Dedifferentiated amniotic fluid mesenchymal stem cell (primary cell): ENCODE data around the gene SRGN.

Source experiments
- DNase-seq: peaks from one replicate; pipeline ENCODE4 v3.0.0-alpha.2; 2016; ENCODE audit errors: extremely low spot score

The SRGN gene

DNA sequence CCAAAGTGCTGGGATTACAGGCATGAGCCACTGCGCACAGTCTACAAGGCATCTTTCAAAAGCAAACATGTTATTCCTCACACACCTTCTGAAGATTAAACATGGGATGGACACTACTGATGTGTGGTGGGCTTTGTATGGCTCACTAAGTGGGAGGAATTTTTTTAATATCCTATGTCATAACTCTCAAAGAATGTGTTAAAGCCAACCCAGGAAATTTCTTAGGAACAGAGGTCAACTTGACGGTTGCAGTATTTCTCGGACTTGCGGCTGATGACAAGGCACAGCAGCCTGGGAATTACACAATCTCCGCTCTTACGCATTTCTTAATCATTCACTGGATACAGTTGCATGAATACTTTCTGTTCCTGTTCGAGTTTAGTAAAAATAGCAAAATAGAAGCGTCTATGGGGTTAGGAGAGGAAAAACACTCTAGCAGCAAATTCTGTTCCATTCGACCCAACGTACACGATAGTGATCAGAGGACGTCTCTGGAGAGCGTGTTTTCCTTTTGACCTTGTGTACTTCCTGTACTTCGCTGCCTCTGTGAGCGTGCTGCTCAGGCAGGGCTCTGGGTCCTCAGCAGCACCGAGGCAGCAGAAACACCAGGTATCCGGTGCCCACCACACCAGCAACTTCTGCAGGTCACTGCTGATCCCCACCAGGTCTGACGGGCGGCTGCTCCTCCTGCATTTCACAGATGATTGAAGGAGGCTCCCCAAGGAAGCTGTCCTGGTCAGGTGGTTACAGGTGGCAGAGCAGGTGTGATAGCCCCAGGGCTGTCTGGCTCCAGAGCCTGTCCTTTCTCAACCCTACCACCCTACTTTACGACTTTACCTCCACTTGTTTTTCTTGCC, 26.4 kb upstream of the SRGN start:
- peak; percentile 93 for DNase-seq

DNA sequence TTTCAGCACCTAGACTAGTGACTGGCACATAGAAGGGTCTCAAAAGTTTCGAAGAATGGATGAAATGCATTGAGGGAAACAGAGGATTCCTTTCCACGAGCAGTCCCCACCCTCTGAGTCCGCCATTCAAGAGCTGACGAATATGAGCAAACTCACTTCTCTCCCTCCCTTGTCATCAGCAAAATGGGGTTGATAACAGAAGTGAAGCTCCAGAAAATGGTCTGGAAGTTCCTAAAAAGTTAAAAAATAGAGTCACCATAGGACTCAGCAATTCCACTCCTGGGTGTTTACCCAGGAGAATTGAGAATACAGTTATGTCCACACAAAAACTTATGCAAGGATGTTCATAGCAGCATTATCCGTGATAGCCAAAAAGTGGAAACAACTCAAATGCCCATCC, 25.0 kb upstream of the SRGN start:
- no peak for DNase-seq

GRCh38 chr10:69064762-69065328, 23.1 kb upstream of the SRGN start:
- DNase-seq = no peak

DNA sequence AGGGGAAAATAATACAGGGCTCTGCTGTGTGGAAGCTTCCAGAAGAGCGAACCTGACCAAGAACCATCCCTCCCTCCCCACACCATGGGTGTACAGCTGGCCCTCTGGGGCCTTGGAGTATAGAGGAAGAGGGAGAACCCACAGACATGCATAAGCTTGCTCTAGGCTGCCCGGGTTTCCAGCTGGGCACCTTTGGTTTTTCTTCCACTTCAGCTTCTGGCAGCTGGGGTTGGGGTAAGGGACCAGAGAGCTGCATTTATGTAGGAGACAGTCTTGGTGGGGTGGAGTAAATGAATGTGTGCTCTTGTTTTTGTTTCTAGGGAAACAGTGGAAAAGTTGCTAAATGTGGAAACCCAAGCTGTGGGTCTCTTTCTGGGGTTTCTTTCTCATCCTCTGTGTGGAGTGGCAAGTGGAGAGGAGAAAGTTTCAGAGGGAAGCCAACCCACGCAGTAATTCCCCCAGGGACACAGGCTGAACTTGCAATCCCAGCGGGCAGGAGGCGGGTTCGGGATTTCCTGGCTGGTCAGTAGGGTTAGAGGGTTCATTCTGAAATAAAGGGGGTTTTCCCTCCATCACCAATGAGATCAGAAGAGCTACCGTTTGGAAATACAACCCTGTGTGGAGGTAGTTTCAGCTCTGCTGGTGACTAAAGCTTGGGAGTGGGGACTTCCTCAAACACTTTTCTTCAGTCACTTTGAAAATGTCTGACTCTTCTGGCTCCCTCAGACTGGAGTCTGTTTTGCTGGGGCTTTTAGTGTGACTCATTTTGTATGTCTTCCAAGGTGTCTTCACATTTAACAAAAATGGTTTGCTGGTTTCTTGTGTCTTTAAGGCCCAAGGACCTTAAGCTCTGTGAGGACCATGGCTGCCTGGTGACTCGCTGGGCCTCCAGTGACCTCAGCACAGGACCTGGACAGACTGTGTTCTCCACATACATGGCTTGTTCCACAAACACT, 22.2 kb upstream of the SRGN start:
- DNase-seq = no peak

DNA sequence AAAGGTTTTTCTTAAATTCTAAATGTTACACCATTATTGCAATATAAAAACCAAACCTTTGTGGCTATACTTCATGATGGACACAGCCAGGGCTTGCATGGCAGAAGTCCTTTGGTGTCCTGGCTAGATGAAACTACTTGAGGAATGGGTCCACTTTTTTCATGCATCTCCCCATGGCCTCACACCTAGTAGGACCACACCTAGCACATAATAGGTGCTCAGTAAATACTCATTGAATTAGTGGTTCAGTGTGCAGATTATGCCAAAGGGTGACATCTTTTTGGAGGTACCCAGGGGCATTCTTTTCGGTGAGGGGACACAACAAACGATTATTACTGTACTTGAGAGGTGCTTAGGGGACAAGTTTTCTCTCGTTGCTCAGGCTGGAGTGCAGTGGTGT, 20.7 kb upstream of the SRGN start:
- DNase-seq = no peak

GRCh38 chr10:69068549-69068948, 19.4 kb upstream of the SRGN start:
- DNase-seq = no peak

DNA sequence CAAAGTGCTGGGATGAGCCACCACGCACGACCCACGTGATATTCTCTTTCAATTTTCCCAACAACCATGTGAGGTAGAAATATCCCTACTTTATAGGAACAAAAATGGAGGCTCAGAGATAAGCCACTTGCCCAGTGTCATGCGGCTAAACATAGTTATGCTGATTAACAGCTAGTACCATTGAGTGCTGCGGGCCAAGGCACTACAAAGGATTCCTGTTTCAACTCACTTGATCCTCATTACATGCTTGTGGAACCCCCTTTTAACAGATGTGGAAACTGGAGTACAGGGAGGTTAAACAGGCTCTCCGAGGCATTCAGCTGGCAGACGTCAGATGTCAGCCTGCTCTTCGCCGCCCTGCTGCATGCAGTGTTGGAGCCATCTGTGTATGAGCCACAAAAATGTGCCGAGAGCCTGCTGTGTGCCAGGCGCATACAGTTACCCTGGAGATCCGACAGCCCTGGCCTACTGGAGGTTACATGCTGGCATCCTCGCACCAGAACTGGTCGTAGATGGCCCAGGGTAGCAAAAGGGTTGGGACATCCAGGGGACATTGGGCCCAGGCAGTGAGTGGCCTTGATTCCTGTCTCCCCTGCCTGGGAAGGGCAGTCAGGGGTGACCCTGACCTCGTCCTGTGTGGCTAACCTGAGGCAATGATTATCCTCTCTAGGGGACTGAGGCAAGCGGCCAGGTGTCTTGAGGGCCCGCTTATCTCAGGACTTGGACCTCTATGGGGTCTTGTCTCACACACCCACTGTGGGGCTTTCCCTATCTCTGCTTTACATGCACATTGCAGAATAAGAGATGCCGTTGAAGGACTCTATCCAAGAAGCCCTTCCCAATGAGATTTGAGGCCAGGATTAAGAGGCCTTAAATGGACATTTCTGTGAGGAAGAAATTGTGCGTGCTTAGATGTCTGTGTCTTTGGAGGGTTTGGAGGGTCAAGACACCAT, 18.5 kb upstream of the SRGN start:
- no peak for DNase-seq

DNA sequence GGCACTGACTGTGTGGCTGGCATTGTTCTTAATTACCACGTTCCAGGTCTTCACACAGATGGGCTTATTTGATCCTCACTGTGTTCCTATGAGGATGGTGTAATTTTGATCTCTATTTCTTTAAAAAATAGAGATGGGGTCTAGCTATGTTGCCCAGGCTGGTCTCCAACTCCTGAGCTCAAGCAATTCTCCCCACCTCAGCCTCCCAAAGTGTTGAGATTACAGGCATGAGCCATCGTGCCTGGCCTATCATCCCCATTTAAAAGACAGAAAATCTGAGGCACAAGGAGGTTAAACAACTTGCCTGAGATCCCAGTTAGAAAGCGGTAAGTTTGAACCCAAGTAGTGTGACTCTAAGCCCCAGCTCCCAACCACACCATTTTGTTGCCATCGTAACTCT, 17.0 kb upstream of the SRGN start:
- DNase-seq = no peak

GRCh38 chr10:69071610-69072009, 16.3 kb upstream of the SRGN start:
- DNase-seq = no peak

GRCh38 chr10:69073026-69073425, 14.9 kb upstream of the SRGN start:
- DNase-seq = no peak

GRCh38 chr10:69073736-69074364, 14.1 kb upstream of the SRGN start:
- no peak for DNase-seq

GRCh38 chr10:69074532-69074931, 13.4 kb upstream of the SRGN start:
- no peak for DNase-seq

DNA sequence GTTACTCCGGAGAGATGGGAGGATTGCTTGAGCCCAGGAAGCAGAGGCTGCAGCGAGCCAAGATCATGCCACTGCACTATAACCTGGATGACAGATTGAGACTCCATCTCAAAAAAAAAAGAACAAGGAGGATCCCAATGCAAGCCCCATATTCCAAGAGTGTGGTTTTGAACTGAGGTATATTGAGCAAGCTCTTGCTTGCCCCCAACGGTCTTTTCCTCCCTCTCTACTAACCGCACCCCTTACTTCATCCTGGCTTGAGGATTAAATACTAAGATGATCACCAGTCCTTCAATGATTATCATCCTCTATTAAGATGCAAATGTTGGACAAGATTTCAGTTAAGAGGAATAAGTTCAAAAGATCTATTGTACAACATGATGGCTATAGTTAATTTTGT, 12.5 kb upstream of the SRGN start:
- DNase-seq = no peak

DNA sequence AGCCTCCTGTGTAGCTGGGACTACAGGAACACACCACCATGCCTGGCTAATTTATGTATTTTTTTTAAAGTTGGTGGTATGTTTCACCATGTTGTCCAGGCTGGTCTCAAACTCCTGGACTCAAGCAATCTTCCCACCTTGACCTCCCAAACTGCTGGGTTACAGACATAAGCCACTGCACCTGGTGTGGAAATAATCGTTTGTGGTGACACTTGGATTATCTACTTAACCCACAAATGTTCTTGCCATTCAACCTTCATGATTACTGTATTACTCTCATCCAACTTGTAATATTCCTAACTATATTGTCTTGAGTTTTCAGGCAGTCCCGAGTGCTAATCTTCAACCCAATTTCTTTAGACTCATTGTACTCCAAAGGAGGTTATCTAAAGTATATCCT, 9.6 kb upstream of the SRGN start:
- no peak for DNase-seq

DNA sequence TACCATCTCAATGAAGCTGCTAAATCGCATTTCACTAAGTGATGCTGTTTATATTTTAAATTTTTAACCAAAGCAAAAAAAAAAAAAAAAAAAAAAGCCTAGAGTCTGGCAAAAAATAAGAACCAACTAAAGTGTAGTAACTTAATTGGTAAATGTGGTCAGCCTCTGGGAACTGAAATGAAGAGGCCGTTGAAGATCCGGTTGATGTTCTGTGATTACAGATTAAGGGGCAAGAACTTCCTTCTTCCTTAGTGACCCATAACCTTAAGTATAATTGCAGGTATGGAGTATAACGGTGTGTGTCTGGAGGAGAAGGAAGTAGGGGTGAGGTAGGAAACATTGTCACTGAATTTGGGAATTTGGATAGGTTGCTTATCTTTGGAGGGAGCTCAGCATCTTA, 7.7 kb upstream of the SRGN start:
- DNase-seq = no peak

GRCh38 chr10:69086001-69086509, 1.8 kb upstream of the SRGN start:
- no peak for DNase-seq

- DNase-seq = no peak
Observed at GRCh38 chr10:69088471-69088769, 517 bp downstream of the SRGN start.

DNA sequence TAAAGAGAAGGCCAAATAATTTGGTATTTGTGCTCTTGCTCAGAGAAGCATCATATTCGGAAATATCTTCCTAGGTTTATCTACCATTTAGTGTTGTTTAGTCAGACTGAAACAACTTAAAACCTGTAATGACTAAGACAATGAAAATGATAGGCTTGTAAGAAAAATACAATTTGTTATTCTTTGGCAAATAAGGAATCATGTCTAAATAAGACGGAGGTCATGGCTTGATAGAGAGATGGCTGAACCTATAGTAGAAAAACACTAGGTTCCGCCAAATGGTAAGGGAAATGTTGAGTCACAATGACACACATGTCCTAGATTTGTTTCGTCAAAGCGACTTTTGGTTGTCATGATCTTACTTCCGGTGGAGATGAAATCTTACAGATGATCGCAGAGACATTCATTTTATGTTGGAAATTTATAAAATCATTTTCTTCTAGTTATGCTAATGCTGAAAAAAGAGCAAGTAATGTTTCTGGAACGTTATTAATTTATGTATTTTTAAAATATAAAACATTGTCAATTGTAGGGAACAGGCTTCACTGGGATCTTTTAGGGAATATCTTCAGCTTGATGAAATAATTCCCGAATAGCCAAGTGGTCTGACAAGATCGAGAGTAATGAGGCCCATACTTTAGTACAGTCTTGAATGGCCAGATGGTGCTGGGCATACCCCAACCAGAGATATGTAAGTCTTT, 1.0 kb downstream of the SRGN start:
- DNase-seq = peak; percentile 71

- no peak for DNase-seq
Observed at GRCh38 chr10:69089638-69090599, 2.0 kb downstream of the SRGN start.
